KMS-11 (cell line): ENCODE measurements around the gene COL20A1.

ENCODE experiments used
- H2AFZ ChIP-seq: fragments of 200-600 bp; sonication (generic); 2 replicates; pipeline ENCODE4 v1.6.1; 2016; ENCODE audit warnings: antibody characterized with exemption, mixed run types, low read depth
- H3K27ac ChIP-seq: fragments of 200-600 bp; sonication (generic); 2 replicates; pipeline ENCODE4 v1.6.1; 2016; ENCODE audit warnings: mild to moderate bottlenecking, mixed run types
- H3K27me3 ChIP-seq: fragments of 200-600 bp; sonication (generic); 2 replicates; pipeline ENCODE4 v1.6.1; 2017; ENCODE audit warnings: mild to moderate bottlenecking, low read depth, mixed run types, moderate library complexity; ENCODE audit not compliant: insufficient read depth
- H3K36me3 ChIP-seq: fragments of 200-600 bp; sonication (generic); 2 replicates; pipeline ENCODE4 v1.6.1; 2017; ENCODE audit warnings: mild to moderate bottlenecking, mixed run types; ENCODE audit not compliant: insufficient read depth
- H3K4me1 ChIP-seq: fragments of 200-600 bp; sonication (generic); 2 replicates; pipeline ENCODE4 v1.6.1; 2016; ENCODE audit warnings: mild to moderate bottlenecking, low read depth, mixed run types; ENCODE audit not compliant: poor library complexity, severe bottlenecking
- H3K4me2 ChIP-seq: fragments of 200-600 bp; sonication (generic); 2 replicates; pipeline ENCODE4 v1.7.0; 2016; ENCODE audit warnings: mild to moderate bottlenecking, mixed run types
- H3K4me3 ChIP-seq: fragments of 200-600 bp; sonication (generic); IDR thresholded peaks from 2 replicates; pipeline ENCODE4 v1.6.1; 2017; ENCODE audit warnings: low read depth, low read length, mixed read lengths; ENCODE audit not compliant: insufficient read depth
- H3K79me2 ChIP-seq: fragments of 200-600 bp; sonication (generic); 2 replicates; pipeline ENCODE4 v1.6.1; 2016; ENCODE audit warnings: low read depth, mixed run types; ENCODE audit not compliant: insufficient read depth
- H3K9ac ChIP-seq: fragments of 200-600 bp; sonication (generic); 2 replicates; pipeline ENCODE4 v1.6.1; 2016; ENCODE audit warnings: mild to moderate bottlenecking, mixed run types
- H4K20me1 ChIP-seq: fragments of 200-600 bp; sonication (generic); 2 replicates; pipeline ENCODE4 v1.6.1; 2016; ENCODE audit warnings: mild to moderate bottlenecking, mixed run types; ENCODE audit not compliant: insufficient read depth
- TF ChIP-seq, protein P1 (sequence below): fragments of 200-600 bp; sonication (generic); conservative IDR thresholded peaks from 2 replicates; pipeline ENCODE4 v1.6.1; 2017; ENCODE audit warnings: low read depth, mild to moderate bottlenecking, antibody characterized with exemption, low read length, moderate library complexity, mixed read lengths

Gene COL20A1

GRCh38 chr20:63290677-63291472 lies 2.1 kb upstream of the COL20A1 start:
- Histone ChIP-seq H3K9ac (no peak overlapping the region), H3K27ac (no peak overlapping the region), H3K36me3 (no peaks in the 10 kb centered on the region), H4K20me1 (no peaks in the 10 kb centered on the region), H3K27me3 (peaks cover 46% of the 10 kb centered on the region), H3K4me3 (no peak overlapping the region), H3K79me2 (no peaks in the 10 kb centered on the region), H3K4me2 (no peak overlapping the region), H3K4me1 (peaks cover 3% of the 10 kb centered on the region), H2AFZ (no peak overlapping the region)
- TF ChIP-seq, protein P1, sequence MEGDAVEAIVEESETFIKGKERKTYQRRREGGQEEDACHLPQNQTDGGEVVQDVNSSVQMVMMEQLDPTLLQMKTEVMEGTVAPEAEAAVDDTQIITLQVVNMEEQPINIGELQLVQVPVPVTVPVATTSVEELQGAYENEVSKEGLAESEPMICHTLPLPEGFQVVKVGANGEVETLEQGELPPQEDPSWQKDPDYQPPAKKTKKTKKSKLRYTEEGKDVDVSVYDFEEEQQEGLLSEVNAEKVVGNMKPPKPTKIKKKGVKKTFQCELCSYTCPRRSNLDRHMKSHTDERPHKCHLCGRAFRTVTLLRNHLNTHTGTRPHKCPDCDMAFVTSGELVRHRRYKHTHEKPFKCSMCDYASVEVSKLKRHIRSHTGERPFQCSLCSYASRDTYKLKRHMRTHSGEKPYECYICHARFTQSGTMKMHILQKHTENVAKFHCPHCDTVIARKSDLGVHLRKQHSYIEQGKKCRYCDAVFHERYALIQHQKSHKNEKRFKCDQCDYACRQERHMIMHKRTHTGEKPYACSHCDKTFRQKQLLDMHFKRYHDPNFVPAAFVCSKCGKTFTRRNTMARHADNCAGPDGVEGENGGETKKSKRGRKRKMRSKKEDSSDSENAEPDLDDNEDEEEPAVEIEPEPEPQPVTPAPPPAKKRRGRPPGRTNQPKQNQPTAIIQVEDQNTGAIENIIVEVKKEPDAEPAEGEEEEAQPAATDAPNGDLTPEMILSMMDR: peak; percentile 58

GRCh38 chr20:63291811-63292210 lies 1.2 kb upstream of the COL20A1 start:
- Histone ChIP-seq H2AFZ (no peak overlapping the region), H3K36me3 (no peaks in the 10 kb centered on the region), H3K4me1 (peaks cover 3% of the 10 kb centered on the region), H4K20me1 (no peaks in the 10 kb centered on the region), H3K4me2 (no peak overlapping the region), H3K27ac (no peak overlapping the region), H3K9ac (no peak overlapping the region), H3K27me3 (peaks cover 56% of the 10 kb centered on the region), H3K4me3 (no peak overlapping the region), H3K79me2 (no peaks in the 10 kb centered on the region)
- TF ChIP-seq, protein P1: no peak

- Histone ChIP-seq H3K4me2 (no peak overlapping the region), H3K27ac (no peak overlapping the region), H3K36me3 (no peaks in the 10 kb centered on the region), H3K4me1 (peaks cover 3% of the 10 kb centered on the region), H2AFZ (no peak overlapping the region), H3K4me3 (no peak overlapping the region), H3K9ac (no peak overlapping the region), H4K20me1 (no peaks in the 10 kb centered on the region), H3K79me2 (no peaks in the 10 kb centered on the region), H3K27me3 (peaks cover 60% of the 10 kb centered on the region)
- TF ChIP-seq, protein P1: no peak
Measured at GRCh38 chr20:63292292-63292701, 689 bp upstream of the COL20A1 start.

DNA sequence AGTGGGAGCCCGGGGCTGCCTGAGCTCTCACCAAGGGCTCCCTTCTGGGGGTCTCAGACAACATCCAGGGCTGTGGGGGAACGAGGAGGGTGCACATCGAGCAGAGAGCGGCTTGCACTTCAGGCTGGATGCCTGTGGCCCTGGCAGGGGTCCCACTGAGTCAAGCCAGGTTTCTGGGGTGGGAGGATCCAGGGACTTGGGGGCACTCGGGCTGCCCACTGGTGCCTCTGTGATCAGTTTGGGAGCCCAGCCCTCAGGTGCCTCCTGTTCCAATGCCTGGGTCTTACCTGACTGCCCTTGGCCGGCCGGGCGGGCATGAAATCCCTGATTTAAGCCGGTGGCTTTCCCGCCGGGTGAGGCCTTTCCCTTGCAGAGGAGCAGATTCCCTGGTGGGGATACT lies 470 bp downstream of the COL20A1 start:
- H3K36me3 ChIP-seq: no peaks in the 10 kb centered on the region
- H3K4me1 ChIP-seq: peaks cover 3% of the 10 kb centered on the region
- peaks cover 72% of the 10 kb centered on the region for H3K27me3 ChIP-seq
- TF ChIP-seq, protein P1: no peak
- H4K20me1 ChIP-seq: no peaks in the 10 kb centered on the region
- H3K9ac ChIP-seq: no peak overlapping the region
- H3K4me2 ChIP-seq: no peak overlapping the region
- H3K27ac ChIP-seq: no peak overlapping the region
- H2AFZ ChIP-seq: no peak overlapping the region
- no peaks in the 10 kb centered on the region for H3K79me2 ChIP-seq
- no peak overlapping the region for H3K4me3 ChIP-seq
